HG02943 (cell line): ENCODE results near the gene NPR2.

Source experiments
- ATAC-seq: cut with Tn5 transposase; IDR thresholded peaks from one replicate; pipeline ENCODE4 v1.9.1; 2021; ENCODE audit warnings: mild to moderate bottlenecking, low read depth, moderate library complexity; ENCODE audit not compliant: unreplicated experiment

NPR2 gene

GRCh38 chr9:35791297-35791921 lies at the start of gene NPR2:
TSS of gene NPR2 (plus strand) at chr9:35791591. CDS start at chr9:35792409, 818 bp downstream.
- no peak for ATAC-seq

DNA sequence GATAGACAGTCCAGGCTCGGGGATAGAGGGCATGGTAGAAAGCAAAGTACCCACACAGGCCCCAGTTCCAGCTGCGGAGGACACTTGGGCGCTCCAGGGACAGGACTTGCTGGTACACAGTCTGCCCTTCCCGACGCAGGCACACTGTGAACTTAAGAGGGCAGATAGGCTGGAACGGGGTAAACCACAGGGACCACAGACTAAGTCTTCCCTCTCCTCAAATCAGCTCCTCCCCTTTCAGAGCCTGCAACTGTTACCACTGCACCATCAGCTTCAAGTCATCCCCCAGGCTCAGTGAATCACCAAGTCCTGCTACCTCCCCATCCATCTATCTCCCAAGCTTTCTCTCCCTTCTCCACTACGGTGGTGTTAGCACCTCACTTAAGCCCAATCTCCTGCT lies 49.7 kb upstream of the NPR2 start:
- no peak for ATAC-seq

DNA sequence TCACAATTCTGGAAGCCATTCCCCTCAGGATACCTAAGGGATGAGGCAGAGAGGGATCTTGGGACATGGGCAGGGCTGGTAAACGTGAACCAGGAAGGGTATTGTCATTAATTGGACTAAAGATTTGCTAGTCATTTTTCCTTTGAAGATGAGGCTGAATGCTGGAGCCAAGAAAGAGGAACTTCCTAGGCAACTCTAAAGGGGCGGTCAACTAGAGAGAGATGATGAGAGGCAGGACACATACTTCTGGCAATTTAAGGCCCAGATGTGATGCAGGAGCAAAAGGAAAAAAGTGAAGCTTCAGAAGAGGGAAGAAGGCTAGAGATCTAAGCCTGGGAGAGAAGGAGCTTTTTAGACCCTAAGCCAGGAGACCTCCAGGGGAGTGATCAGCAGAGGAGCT lies 47.9 kb upstream of the NPR2 start:
- ATAC-seq = no peak

DNA sequence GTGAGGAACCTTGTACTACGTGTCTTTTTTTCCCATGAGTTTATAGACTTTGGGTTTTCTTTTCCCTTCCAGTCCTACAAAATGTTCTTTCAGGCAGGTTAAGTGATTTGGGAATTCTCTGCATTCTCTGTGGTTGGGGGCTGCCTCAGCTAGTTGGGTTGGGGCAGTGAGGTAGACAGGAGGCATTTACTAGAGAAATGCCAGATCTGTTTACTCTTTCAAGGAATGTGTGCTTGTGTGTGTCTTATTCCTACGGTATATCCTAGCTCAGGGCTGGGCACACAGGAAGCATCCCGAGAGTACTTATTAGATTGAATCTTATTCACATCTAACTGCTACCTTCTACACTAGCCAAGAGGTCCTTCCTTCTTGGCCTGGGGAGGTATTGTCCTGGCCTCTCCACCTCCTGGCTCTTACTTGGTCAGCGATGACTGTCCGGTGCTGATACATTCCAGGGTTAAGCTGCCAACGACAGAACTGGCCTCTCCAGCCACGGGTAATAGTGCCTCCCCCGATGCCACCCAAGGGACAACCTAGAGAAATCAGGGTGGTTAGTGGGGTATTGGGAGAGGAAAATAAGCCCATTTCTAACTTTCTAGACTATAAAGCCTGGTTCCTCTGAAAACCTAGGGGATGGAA lies 47.4 kb upstream of the NPR2 start:
- ATAC-seq = no peak

GRCh38 chr9:35745569-35745968 lies 45.8 kb upstream of the NPR2 start:
- ATAC-seq = no peak

DNA sequence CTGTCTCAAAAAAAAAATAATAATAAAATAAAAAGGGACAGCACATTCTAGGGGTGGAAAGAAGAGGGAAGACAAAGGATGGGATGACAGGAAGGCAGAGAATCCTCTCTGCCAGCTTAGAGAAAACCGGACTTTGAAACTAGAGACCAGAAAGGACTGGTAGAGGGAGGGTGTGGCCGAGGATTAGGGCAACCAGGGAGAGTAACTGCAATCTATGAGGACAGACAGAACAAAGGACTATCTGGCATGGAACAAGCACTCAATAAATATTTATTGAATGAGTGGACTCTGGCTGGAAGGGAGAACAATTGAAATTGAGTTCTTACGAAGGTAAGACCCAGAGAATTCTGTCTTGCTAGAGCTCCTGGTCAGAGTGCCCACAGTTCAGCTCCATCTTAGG lies 44.8 kb upstream of the NPR2 start:
- no peak for ATAC-seq

DNA sequence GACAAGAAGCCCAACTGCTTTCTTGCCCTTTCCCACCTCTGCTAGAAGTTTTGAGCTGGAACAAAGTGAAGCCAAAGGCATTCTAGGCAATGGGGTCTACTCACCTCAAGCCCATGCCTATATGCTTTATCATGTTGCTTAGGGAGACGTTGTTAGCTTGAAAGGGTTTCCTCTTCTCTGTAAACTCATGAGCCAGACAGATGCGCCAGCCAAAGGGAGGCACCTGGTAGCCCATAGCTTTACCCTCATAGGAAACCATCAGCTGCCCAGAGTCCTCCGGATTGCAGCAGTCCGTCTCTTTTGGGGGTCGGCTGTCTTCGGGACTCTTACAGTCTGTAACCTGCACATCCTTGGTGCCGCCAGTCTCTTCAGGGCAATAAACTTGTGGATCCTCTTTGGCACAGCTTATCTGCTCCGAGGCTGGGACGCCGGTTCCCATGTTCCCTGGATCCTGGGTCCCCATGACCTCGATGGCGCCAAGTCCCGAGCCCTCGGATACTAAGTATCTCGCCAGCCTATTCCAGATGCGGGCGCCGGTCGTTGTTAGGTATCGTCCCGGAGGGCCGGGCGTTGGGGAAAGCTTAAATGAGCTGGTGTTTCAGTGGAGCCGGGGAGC lies 43.0 kb upstream of the NPR2 start:
- ATAC-seq = no peak

- ATAC-seq = peak; percentile 60
These were observed 42.4 kb upstream of the NPR2 start, which contains the start of the genes GBA2 and RGP1 for GRCh38 chr9:35748858-35749514. TSS of gene GBA2 (minus strand) at chr9:35749228. CDS start at chr9:35748704, 524 bp downstream. TSS of gene RGP1 (plus strand) at chr9:35749287. CDS start at chr9:35749756, 469 bp downstream.

- ATAC-seq = peak; percentile 36
These were observed 41.7 kb upstream of the NPR2 start for GRCh38 chr9:35749515-35750255.

DNA sequence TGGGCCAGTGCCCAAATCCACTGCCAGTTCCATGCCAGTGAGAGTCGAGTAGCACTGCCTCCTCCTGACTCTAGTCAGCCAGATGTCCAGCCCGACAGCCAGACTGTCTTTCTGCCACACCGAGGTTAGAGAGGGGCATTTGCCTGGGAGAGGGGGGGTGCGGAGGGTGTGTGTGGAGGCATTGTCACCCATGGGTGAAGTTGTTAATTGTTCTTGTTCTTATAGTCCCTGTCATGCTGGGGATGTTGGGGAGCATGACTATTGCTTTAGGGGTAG lies 41.2 kb upstream of the NPR2 start:
- no peak for ATAC-seq

DNA sequence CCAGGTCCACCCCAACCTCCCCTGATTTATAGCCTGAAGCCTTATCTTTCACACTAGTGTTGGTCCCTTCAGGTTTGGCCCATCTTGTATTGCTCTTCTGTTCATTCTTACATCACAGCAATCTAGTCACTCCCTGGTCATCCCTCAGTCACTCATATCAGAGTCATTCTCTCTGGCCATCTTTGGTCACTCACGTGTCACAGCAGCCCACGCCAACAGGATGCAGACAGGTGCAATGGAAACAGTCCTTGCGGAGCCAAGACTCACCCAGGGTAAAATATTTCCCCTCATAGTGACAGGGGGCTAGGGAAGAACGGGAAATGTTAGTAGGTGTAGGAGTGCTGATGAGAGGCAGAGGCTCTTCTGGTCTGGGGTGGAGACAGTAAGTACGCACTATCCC lies 37.9 kb upstream of the NPR2 start:
- ATAC-seq = no peak

GRCh38 chr9:35754264-35754663 lies 37.1 kb upstream of the NPR2 start, which contains the start of gene MSMP:
TSS of gene MSMP (minus strand) at chr9:35754276. CDS start at chr9:35754129, 147 bp downstream.
- no peak for ATAC-seq

DNA sequence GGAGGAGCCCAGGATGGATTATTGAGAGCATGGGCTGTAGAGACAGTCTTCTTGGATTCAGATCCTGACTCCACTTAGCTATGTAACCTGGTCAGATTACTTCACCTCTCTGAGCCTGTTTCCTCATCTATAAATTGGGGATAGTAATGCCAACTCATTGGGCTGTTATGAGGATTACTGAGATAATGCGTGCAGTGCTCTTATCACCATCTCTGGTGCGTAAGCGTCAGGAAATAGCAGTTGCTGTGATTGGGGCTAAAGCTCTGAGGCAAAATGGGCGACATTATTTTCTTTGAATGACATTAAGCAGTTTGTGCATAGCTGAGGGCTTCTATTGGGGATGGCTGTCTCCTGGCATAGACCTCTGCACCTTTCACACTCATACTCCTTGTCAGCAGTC lies 36.3 kb upstream of the NPR2 start:
- ATAC-seq = no peak

- peak; percentile 52 for ATAC-seq
These were observed 34.8 kb upstream of the NPR2 start for GRCh38 chr9:35756275-35757225.

DNA sequence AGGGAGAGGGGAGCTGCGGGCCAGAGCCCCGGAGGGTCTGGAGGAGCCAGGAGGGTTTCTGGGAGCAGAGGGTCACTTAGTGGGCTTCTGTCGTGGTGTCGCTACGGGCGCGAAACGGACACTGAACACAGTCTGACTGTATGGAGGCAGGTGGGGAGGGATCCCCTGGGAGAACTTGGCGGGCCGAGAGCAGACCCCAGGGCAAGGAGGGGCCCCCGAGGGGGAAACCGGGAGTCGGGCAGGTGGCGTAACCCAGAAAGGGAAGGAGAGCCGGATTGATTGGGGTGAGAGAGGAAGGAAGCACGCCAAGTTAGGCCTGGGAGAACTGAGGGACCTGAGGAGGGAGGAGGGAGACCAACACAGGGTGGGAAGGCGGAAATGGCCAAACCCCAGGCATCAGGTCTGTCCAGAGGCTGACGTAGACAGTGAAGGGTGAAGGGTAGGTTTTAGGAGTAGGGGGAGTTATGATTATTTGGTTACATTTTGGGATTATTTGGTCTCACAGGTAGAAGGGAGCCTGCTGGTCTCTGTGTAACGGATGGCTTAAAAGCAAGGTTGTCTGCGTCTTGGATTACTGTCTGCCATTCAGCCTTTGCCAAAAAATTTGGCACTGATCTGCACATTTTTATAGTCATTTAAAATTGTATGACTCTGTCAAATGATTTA lies 34.0 kb upstream of the NPR2 start:
- ATAC-seq = peak; percentile 48

GRCh38 chr9:35757892-35758275 lies 33.5 kb upstream of the NPR2 start:
- ATAC-seq = no peak

GRCh38 chr9:35758475-35759050 lies 32.8 kb upstream of the NPR2 start:
- ATAC-seq = no peak

DNA sequence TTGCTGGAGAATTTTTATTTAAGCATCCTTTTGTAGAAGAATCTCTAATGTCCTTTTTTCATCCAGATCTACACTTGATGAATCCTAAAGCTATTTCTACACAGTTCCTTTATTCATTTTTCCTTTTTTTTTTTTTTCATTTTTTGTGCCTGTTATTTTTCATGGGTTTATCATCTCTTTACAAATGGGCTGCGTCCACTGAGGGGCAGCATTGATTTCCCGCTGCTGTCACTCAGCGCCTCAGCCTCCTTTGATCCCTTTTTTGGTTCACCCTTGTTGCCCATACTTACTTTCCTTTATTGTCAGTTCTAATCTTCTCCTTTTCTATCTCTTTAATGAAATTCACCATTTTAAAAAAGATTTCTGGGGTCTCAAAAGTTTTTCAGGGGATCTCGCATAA lies 31.6 kb upstream of the NPR2 start:
- ATAC-seq = no peak

DNA sequence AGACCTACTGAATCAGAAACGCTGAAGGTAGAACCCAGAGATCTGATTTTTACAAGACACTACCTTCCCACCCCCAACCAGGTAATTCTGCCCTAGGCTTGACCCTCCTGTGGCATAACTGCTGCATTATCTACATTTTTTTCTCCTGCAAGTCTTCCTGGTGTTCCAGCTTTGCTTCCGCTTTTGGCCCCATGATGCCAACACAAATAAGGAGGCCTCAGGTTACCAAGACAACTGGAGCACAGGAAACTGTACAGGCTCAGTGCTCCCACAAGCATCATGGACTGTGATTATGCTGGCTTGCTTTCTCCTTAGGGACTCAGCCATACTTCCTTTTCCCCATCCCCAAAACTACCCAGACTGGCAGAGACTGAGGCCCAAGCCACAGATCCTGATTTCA lies 30.7 kb upstream of the NPR2 start:
- no peak for ATAC-seq
